OCI-LY3 (cell line): ENCODE results near the gene NUDCD3.

Experiments
- CTCF ChIP-seq: fragments of 200-600, 300-600 bp; sonication (generic); IDR thresholded peaks from 2 replicates; pipeline ENCODE4 v1.5.1; 2014; ENCODE audit warnings: antibody characterized with exemption, low read length, low read depth
- EZH2phosphoT487 ChIP-seq: fragments of 200-600 bp; shearing (Covaris generic); IDR thresholded peaks from 2 replicates; pipeline ENCODE4 v1.6.1; 2018; ENCODE audit warnings: antibody characterized with exemption, mixed run types, low read depth

GRCh38 chr7:44534087-44534486 lies 43.6 kb upstream of the NUDCD3 start:
- TF ChIP-seq CTCF (no peak), EZH2phosphoT487 (no peak)
